K562 (cell line): Measurements from ENCODE around the gene ST3GAL3. TPM values are rescaled to one million over a fixed set of nuclear protein-coding genes. Genes with fewer than 3 reads are reported as not detected.

ENCODE experiments used
- BRD4 ChIP-seq: fragments of 200-600 bp; sonication (generic); IDR thresholded peaks from 2 replicates; pipeline ENCODE4 v1.6.1; 2017; ENCODE audit warnings: inconsistent platforms
- ETS1 ChIP-seq: conservative IDR thresholded peaks from 2 replicates; pipeline ENCODE4 v1.6.1; 2011; ENCODE audit warnings: low read depth, mild to moderate bottlenecking, low read length; ENCODE audit not compliant: control insufficient read depth
- FOXP4 ChIP-seq: sonication (generic); formaldehyde crosslinking; IDR thresholded peaks from 2 replicates; pipeline ENCODE4 v1.8.0; 2022; ENCODE audit warnings: mild to moderate bottlenecking, missing genetic modification reagents, borderline replicate concordance
- HDAC2 ChIP-seq: fragments of 450-650 bp; IDR thresholded peaks from 2 replicates; pipeline ENCODE4 v1.6.1; 2016; ENCODE audit warnings: mild to moderate bottlenecking
- MCM3 ChIP-seq: fragments of 450-650 bp; IDR thresholded peaks from 2 replicates; pipeline ENCODE4 v1.6.1; 2016
- STAT6 ChIP-seq: sonication (generic); formaldehyde crosslinking; IDR thresholded peaks from 2 replicates; pipeline ENCODE4 v1.8.1; 2023; ENCODE audit warnings: mild to moderate bottlenecking, missing genetic modification reagents
- polyA plus RNA-seq, 8 experiments: library from polyadenylated mRNA; depleted of rRNA in 4 of 8; stranded (reverse) in 5 of 8; unstranded in 3 of 8; fragments of >200 nt; fragmentation: Nextera tagmentation in 2 of 8; fragmentation: Illumina TruSeq in 1 of 8; extraction: Ambion mirVana in 2 of 8; extraction: Trizol in 1 of 8; gene quantifications; 2 replicates each; pipeline versions ENCODE4 v1.2.1 to v1.2.3, GENCODE V29; 2011 to 2014; ENCODE audit warnings: inconsistent platforms in 1 of 8, missing spikeins in 1 of 8
- total RNA-seq, 7 experiments: library from RNA; depleted of rRNA in 6 of 7; stranded (reverse); fragments of >200 nt in 6 of 7; fragmentation: Illumina TruSeq in 2 of 7; extraction: Trizol in 2 of 7; gene quantifications; 2 replicates each; pipeline versions ENCODE4 v1.2.1 to v1.2.3, GENCODE V29; 2011 to 2021; ENCODE audit warnings: low replicate concordance in 1 of 7

The ST3GAL3 gene
- total and polyA plus RNA-seq, 9 of the 15 experiments (the other 6 are each of a cell fraction or from before 2014, with no cell fraction given), result 1.2 to 18.9 (median 11.0) TPM

GRCh38 chr1:43935711-43936427 lies 228.5 kb downstream of the ST3GAL3 start (continued):
- TF ChIP-seq STAT6 (CRISPR knock-in tag) (no peak), HDAC2 (no peak), BRD4 (no peak), ETS1 (no peak), FOXP4 (CRISPR knock-in tag) (no peak), MCM3 (no peak)
